Colonic mucosa (tissue), 4 donors: ENCODE measurements around the gene PRPF19. TPM values are rescaled to one million over a fixed set of nuclear protein-coding genes. Genes with fewer than 3 reads are reported as not detected.

Experiments used
- DNase-seq: peaks from one replicate; pipeline ENCODE4 v3.0.0-alpha.2; 2020
- H3K27ac ChIP-seq: fragments of 200-600 bp; one replicate; pipeline ENCODE4 v1.8.0; 2021
- H3K27me3 ChIP-seq: fragments of 200-600 bp; one replicate; pipeline ENCODE4 v1.8.0; 2021
- H3K36me3 ChIP-seq: fragments of 200-600 bp; one replicate; pipeline ENCODE4 v1.8.0; 2021
- H3K4me1 ChIP-seq: fragments of 200-600 bp; one replicate; pipeline ENCODE4 v1.8.0; 2021; ENCODE audit warnings: mild to moderate bottlenecking
- H3K4me3 ChIP-seq: fragments of 200-600 bp; one replicate; pipeline ENCODE4 v1.8.0; 2021
- H3K9ac ChIP-seq, 2 donors: one replicate each; pipeline ENCODE4 v1.7.0; 2013; ENCODE audit warnings: control low read depth in 2 of 2, low read depth in 2 of 2, low read length in 2 of 2
- H3K9me3 ChIP-seq: fragments of 200-600 bp; one replicate; pipeline ENCODE4 v1.8.0; 2021
- CTCF ChIP-seq: fragments of 200-600 bp; IDR thresholded peaks from one replicate; pipeline ENCODE4 v1.8.0; 2022; ENCODE audit warnings: antibody characterized with exemption, mild to moderate bottlenecking
- intact Hi-C: fragments of 100-400 bp; cut with DNase I; formaldehyde crosslinking; loops from one replicate; pipeline ENCODE4 v1.14.1; 2022
- total RNA-seq, 2 donors: library from RNA; stranded (reverse); fragmentation: NEBNext Ultra II Directional in 1 of 2; extraction: Animal tissue kit (Norgen Biotek cat#: 25700) in 1 of 2; gene quantifications; one replicate each; pipeline ENCODE4 v1.2.1, GENCODE V29; 2021
- donor health status: healthy.
- donor health status: DM: no; HTN: no; CAD: no.
- donor health status: DM: no; HTN: no; CAD: no.

Gene PRPF19
- total RNA-seq, 2 donors from 2014 or later: 59.3 to 172 TPM

GRCh38 chr11:60844045-60844869 is 62.1 kb downstream of the PRPF19 start:
- TF ChIP-seq CTCF: no peak
- Histone ChIP-seq H3K27me3 (no peaks in the 10 kb centered on the region), H3K36me3 (no peaks in the 10 kb centered on the region), H3K9me3 (no peaks in the 10 kb centered on the region), H3K27ac (no peak overlapping the region), H3K9ac (peak overlapping the region in 1 of 2 donors; percentile 89), H3K4me1 (peaks cover 12% of the 10 kb centered on the region), H3K4me3 (no peak overlapping the region)
- no peak for DNase-seq
- intact Hi-C loops: no loop called here

GRCh38 chr11:60842668-60843600 is 63.5 kb downstream of the PRPF19 start:
- H3K9me3 ChIP-seq: no peaks in the 10 kb centered on the region
- intact Hi-C loops: no loop called here
- peak overlapping the region; percentile 89 to 97 for H3K9ac ChIP-seq
- no peaks in the 10 kb centered on the region for H3K36me3 ChIP-seq
- no peaks in the 10 kb centered on the region for H3K27me3 ChIP-seq
- peak; percentile 37 for DNase-seq
- H3K4me3 ChIP-seq: peak overlapping the region; percentile 86
- H3K4me1 ChIP-seq: peaks cover 12% of the 10 kb centered on the region
- H3K27ac ChIP-seq: peak overlapping the region; percentile 59
- TF ChIP-seq CTCF: no peak

- no peak for TF ChIP-seq CTCF
- H3K27me3 ChIP-seq: no peaks in the 10 kb centered on the region
- DNase-seq: peak; percentile 97
- peak within 1 kb of the TSS; percentile 89 to 97 for H3K9ac ChIP-seq
- H3K4me3 ChIP-seq: peak within 1 kb of the TSS; percentile 86
- no peaks in the 10 kb centered on the region for H3K36me3 ChIP-seq
- intact Hi-C loops: no loop called here
- H3K27ac ChIP-seq: peak within 1 kb of the TSS; percentile 59
- H3K4me1 ChIP-seq: peaks cover 12% of the 10 kb centered on the region
- no peaks in the 10 kb centered on the region for H3K9me3 ChIP-seq
Measured at GRCh38 chr11:60841797-60842667, 64.4 kb downstream of the PRPF19 start, which contains the start of gene CCDC86. Gene CCDC86, plus strand, starts transcription at chr11:60842113. Its CDS starts 12 bp downstream, at chr11:60842125.

Other genes starting within 250 kb of the PRPF19 start
- gene MS4A8, start 207.0 kb downstream of the PRPF19 start, total RNA-seq: 10 to 100 TPM in 1 of 2 donors, 1 to 10 TPM in 1; 6.3 to 24.0 TPM
- not detected for gene MS4A18, start 181.9 kb downstream of the PRPF19 start, total RNA-seq
- under 1 TPM in 1 of 2 donors, not detected in 1; 0.13 TPM for gene MS4A15, start 149.7 kb downstream of the PRPF19 start, total RNA-seq
- under 1 TPM; 0.10 to 0.66 TPM for gene MS4A10, start 121.3 kb downstream of the PRPF19 start, total RNA-seq
- gene CCDC86, start 64.5 kb downstream of the PRPF19 start, total RNA-seq: 10 to 100 TPM; 10.9 to 32.1 TPM
- 1 to 10 TPM; 3.7 to 4.7 TPM for gene PTGDR2, start 50.6 kb downstream of the PRPF19 start, total RNA-seq
- under 1 TPM in 1 of 2 donors, not detected in 1; 0.35 TPM for gene ZP1, start 39.0 kb downstream of the PRPF19 start, total RNA-seq
- gene TMEM109, start 7.6 kb upstream of the PRPF19 start, total RNA-seq: 10 to 100 TPM; 35.0 to 53.4 TPM
- 10 to 100 TPM; 12.3 to 20.7 TPM for gene TMEM132A, start 17.9 kb upstream of the PRPF19 start, total RNA-seq
- 10 to 100 TPM in 1 of 2 donors, 1 to 10 TPM in 1; 6.6 to 14.4 TPM for gene SLC15A3, start 45.6 kb upstream of the PRPF19 start, total RNA-seq
- 1 to 10 TPM; 3.0 to 3.8 TPM for gene CD6, start 65.1 kb upstream of the PRPF19 start, total RNA-seq
- gene CD5, start 195.9 kb upstream of the PRPF19 start, total RNA-seq: 1 to 10 TPM; 2.1 to 2.4 TPM